Measurements from ENCODE around the gene WWOX. TPM values are rescaled to one million over a fixed set of nuclear protein-coding genes. Genes with fewer than 3 reads are reported as not detected.
A peak's percentile ranks its signal among the peaks of the same experiment; 100 is the strongest.
"Not testable (repeated sequence)": the region's sequence is repeated elsewhere in the genome, so short reads cannot be mapped to it uniquely, and the experiment has no call there.

The WWOX gene
- total RNA-seq, 4 donors from 2014 or later: 76.8 to 102 (median 83.6) TPM

- Histone ChIP-seq H3K27ac (peak overlapping the region in 2 of 4 donors; percentile 80 to 81), H3K9me3 (no peaks in the 10 kb centered on the region), H3K36me3 (no peaks in the 10 kb centered on the region), H3K4me1 (peaks cover 0 to 32% (median 9%) of the 10 kb centered on the region in 4 donors), H3K27me3 (no peaks in the 10 kb centered on the region), H3K4me3 (peak overlapping the region in 1 of 4 donors; percentile 40)
- TF ChIP-seq EP300 (IDR thresholded peaks at IDR 0.05) (no peak), POLR2A (IDR thresholded peaks at IDR 0.05) (no peak), CTCF (IDR thresholded peaks at IDR 0.05) (no peak)
- 72 to 73% methylated on average over 11 of the region's 11 CpGs for WGBS, 2 donors
- no peak for DNase-seq (ENCODE audit: low spot score in 2 of 2)
Measured at GRCh38 chr16:78506367-78507193, 407.1 kb downstream of the WWOX start.

- no peaks in the 10 kb centered on the region for H3K36me3 ChIP-seq
- H3K27me3 ChIP-seq: no peaks in the 10 kb centered on the region
- no peaks in the 10 kb centered on the region for H3K9me3 ChIP-seq
- no peak for TF ChIP-seq POLR2A (IDR thresholded peaks at IDR 0.05)
- TF ChIP-seq CTCF (IDR thresholded peaks at IDR 0.05): no peak
- TF ChIP-seq EP300 (IDR thresholded peaks at IDR 0.05): no peak
- H3K27ac ChIP-seq: no peak overlapping the region
- H3K4me3 ChIP-seq: no peak overlapping the region
- no peak for DNase-seq (ENCODE audit: low spot score in 2 of 2)
- whole genome bisulfite sequencing, 2 donors: 95 to 97% methylated on average over 12 of the region's 12 CpGs
- H3K4me1 ChIP-seq: peaks cover 0 to 32% (median 9%) of the 10 kb centered on the region in 4 donors
Measured at GRCh38 chr16:78507576-78507975, 408.1 kb downstream of the WWOX start.

- 92 to 98% methylated on average over 7 of the region's 7 CpGs for WGBS, 2 donors
- DNase-seq (ENCODE audit: low spot score in 2 of 2): no peak
- Histone ChIP-seq H3K9me3 (no peaks in the 10 kb centered on the region), H3K36me3 (no peaks in the 10 kb centered on the region), H3K4me1 (peaks cover 0 to 15% (median 4%) of the 10 kb centered on the region in 4 donors), H3K4me3 (no peak overlapping the region), H3K27ac (no peak overlapping the region), H3K27me3 (no peaks in the 10 kb centered on the region)
- TF ChIP-seq EP300 (IDR thresholded peaks at IDR 0.05) (no peak), CTCF (IDR thresholded peaks at IDR 0.05) (no peak), POLR2A (IDR thresholded peaks at IDR 0.05) (no peak)
Measured at GRCh38 chr16:78509965-78510364, 410.5 kb downstream of the WWOX start.

- Histone ChIP-seq H3K9me3 (no peaks in the 10 kb centered on the region), H3K27ac (no peak overlapping the region), H3K4me1 (peaks cover 0 to 10% (median 4%) of the 10 kb centered on the region in 4 donors), H3K36me3 (no peaks in the 10 kb centered on the region), H3K27me3 (no peaks in the 10 kb centered on the region), H3K4me3 (no peak overlapping the region)
- DNase-seq (ENCODE audit: low spot score in 2 of 2): no peak
- TF ChIP-seq EP300 (IDR thresholded peaks at IDR 0.05) (no peak), CTCF (IDR thresholded peaks at IDR 0.05) (no peak), POLR2A (IDR thresholded peaks at IDR 0.05) (no peak)
- 78 to 83% methylated on average over 4 of the region's 4 CpGs for WGBS, 2 donors
Measured at GRCh38 chr16:78510496-78510895, 411.0 kb downstream of the WWOX start.

- no peaks in the 10 kb centered on the region for H3K4me1 ChIP-seq
- no peaks in the 10 kb centered on the region for H3K36me3 ChIP-seq
- H3K27me3 ChIP-seq: no peaks in the 10 kb centered on the region
- no peak overlapping the region for H3K27ac ChIP-seq
- no peak for DNase-seq (ENCODE audit: low spot score in 2 of 2)
- 82 to 88% methylated on average over 3 of the region's 3 CpGs for WGBS, 2 donors
- no peak overlapping the region for H3K4me3 ChIP-seq
- TF ChIP-seq POLR2A (IDR thresholded peaks at IDR 0.05) (no peak), EP300 (IDR thresholded peaks at IDR 0.05) (no peak), CTCF (IDR thresholded peaks at IDR 0.05) (no peak)
- no peaks in the 10 kb centered on the region for H3K9me3 ChIP-seq
Measured at GRCh38 chr16:78513838-78514237, 414.4 kb downstream of the WWOX start.

GRCh38 chr16:78514888-78515287, 415.4 kb downstream of the WWOX start:
- 94 to 95% methylated on average over 9 of the region's 9 CpGs for WGBS, 2 donors
- H3K4me3 ChIP-seq; DNase-seq (ENCODE audit: low spot score in 2 of 2); H3K4me1 ChIP-seq; H3K9me3 ChIP-seq; H3K27ac ChIP-seq; H3K36me3 ChIP-seq; H3K27me3 ChIP-seq: not testable (repeated sequence)
